GM19035 (cell line): ENCODE data around the gene REXO4.
"Not testable (repeated sequence)": the region's sequence is repeated elsewhere in the genome, so short reads cannot be mapped to it uniquely, and the experiment has no call there.

Experiments
- ATAC-seq: cut with Tn5 transposase; IDR thresholded peaks from one replicate; pipeline ENCODE4 v1.9.1; 2021; ENCODE audit not compliant: unreplicated experiment

The REXO4 gene

GRCh38 chr9:133451865-133452264 lies 34.1 kb upstream of the REXO4 start:
- ATAC-seq = not testable (repeated sequence)

- no peak for ATAC-seq
These were observed 31.9 kb upstream of the REXO4 start for GRCh38 chr9:133449760-133450159.

- ATAC-seq = no peak
These were observed 30.7 kb upstream of the REXO4 start for GRCh38 chr9:133448487-133448972.

GRCh38 chr9:133445293-133445969 lies 27.6 kb upstream of the REXO4 start:
- no peak for ATAC-seq

- ATAC-seq = no peak
These were observed 26.2 kb upstream of the REXO4 start for GRCh38 chr9:133443982-133444381.

GRCh38 chr9:133443248-133443647 lies 25.4 kb upstream of the REXO4 start:
- ATAC-seq = no peak

GRCh38 chr9:133441571-133441970 lies 23.8 kb upstream of the REXO4 start:
- no peak for ATAC-seq

GRCh38 chr9:133440874-133441273 lies 23.1 kb upstream of the REXO4 start:
- ATAC-seq = no peak

- ATAC-seq = no peak
These were observed 21.5 kb upstream of the REXO4 start for GRCh38 chr9:133439337-133439736.

- no peak for ATAC-seq
These were observed 20.1 kb upstream of the REXO4 start for GRCh38 chr9:133437753-133438531.

GRCh38 chr9:133436681-133437080 lies 18.9 kb upstream of the REXO4 start:
- ATAC-seq = no peak

GRCh38 chr9:133433351-133433843 lies 15.6 kb upstream of the REXO4 start:
- no peak for ATAC-seq

- no peak for ATAC-seq
These were observed 12.4 kb upstream of the REXO4 start for GRCh38 chr9:133430244-133430643.

- ATAC-seq = no peak
These were observed 11.9 kb upstream of the REXO4 start for GRCh38 chr9:133429641-133430161.

- ATAC-seq = no peak
These were observed 11.4 kb upstream of the REXO4 start for GRCh38 chr9:133429214-133429613.

- ATAC-seq = no peak
These were observed 10.8 kb upstream of the REXO4 start for GRCh38 chr9:133428617-133429101.

GRCh38 chr9:133427658-133428348 lies 10.0 kb upstream of the REXO4 start:
- ATAC-seq = no peak

- ATAC-seq = no peak
These were observed 8.2 kb upstream of the REXO4 start for GRCh38 chr9:133426011-133426410.

GRCh38 chr9:133425049-133425632 lies 7.3 kb upstream of the REXO4 start:
- no peak for ATAC-seq

- ATAC-seq = no peak
These were observed 6.4 kb upstream of the REXO4 start for GRCh38 chr9:133424187-133424586.

- ATAC-seq = no peak
These were observed 5.4 kb upstream of the REXO4 start for GRCh38 chr9:133423216-133423615.
